Stomach (tissue), 4 donors: ENCODE data around the gene NELFB.

Experiments used
- CTCF ChIP-seq, 7 experiments: fragments of 450-650 bp in 4 of 7; fragments of 200-600 bp in 3 of 7; sonication (generic) in 3 of 7; IDR thresholded peaks; one replicate each; pipeline ENCODE4 v1.5.1; 2016 to 2019; ENCODE audit warnings: antibody characterized with exemption in 7 of 7, control low read depth in 2 of 7, mild to moderate bottlenecking in 1 of 7
- POLR2A ChIP-seq, 4 donors: fragments of 450-650 bp; IDR thresholded peaks; one replicate each; pipeline ENCODE4 v1.6.1; 2016; ENCODE audit warnings: antibody characterized with exemption in 4 of 4, control low read depth in 2 of 4, mild to moderate bottlenecking in 1 of 4, moderate library complexity in 1 of 4

GRCh38 chr9:137213160-137214060, 41.7 kb upstream of the NELFB start:
- no peak for TF ChIP-seq CTCF (IDR thresholded peaks at IDR 0.05)
- TF ChIP-seq POLR2A (IDR thresholded peaks at IDR 0.05), result no peak
